Progenitor cell of endocrine pancreas (in vitro differentiated cells): ENCODE data around the gene CPLANE1. TPM values are rescaled to one million over a fixed set of nuclear protein-coding genes. Genes with fewer than 3 reads are reported as not detected.

Experiments used
- DNase-seq: peaks from one replicate; pipeline ENCODE4 v3.0.0; 2021; ENCODE audit warnings: low spot score; ENCODE audit not compliant: unreplicated experiment
- H3K27ac Mint-ChIP-seq: 2 replicates; pipeline ENCODE4 v1.8.0; 2021; ENCODE audit warnings: mild to moderate bottlenecking, moderate library complexity, mixed read lengths
- H3K27me3 Mint-ChIP-seq: 2 replicates; pipeline ENCODE4 v1.8.0; 2021; ENCODE audit warnings: mixed read lengths
- H3K36me3 Mint-ChIP-seq: 2 replicates; pipeline ENCODE4 v1.8.0; 2022; ENCODE audit warnings: mixed read lengths; ENCODE audit not compliant: insufficient read depth
- H3K4me1 Mint-ChIP-seq: 2 replicates; pipeline ENCODE4 v1.8.0; 2021; ENCODE audit warnings: low read depth, mixed read lengths
- H3K4me3 Mint-ChIP-seq: 2 replicates; pipeline ENCODE4 v1.8.0; 2021; ENCODE audit warnings: low read depth, mild to moderate bottlenecking, moderate library complexity, mixed read lengths
- H3K9me3 Mint-ChIP-seq: 2 replicates; pipeline ENCODE4 v1.8.0; 2021; ENCODE audit warnings: low read depth, mixed read lengths
- total RNA-seq: library from RNA; stranded (reverse); gene quantifications from 2 replicates; pipeline ENCODE4 v1.2.1, GENCODE V29; 2021
- TF ChIP-seq, protein P1 (sequence below): fragments of 200-600 bp; sonication (generic); IDR thresholded peaks from one replicate; pipeline ENCODE4 v1.5.0; 2021; ENCODE audit warnings: antibody characterized with exemption, mild to moderate bottlenecking; ENCODE audit not compliant: unreplicated experiment

Gene CPLANE1
- total RNA-seq, 1 donor from 2014 or later, result 29.4 TPM

DNA sequence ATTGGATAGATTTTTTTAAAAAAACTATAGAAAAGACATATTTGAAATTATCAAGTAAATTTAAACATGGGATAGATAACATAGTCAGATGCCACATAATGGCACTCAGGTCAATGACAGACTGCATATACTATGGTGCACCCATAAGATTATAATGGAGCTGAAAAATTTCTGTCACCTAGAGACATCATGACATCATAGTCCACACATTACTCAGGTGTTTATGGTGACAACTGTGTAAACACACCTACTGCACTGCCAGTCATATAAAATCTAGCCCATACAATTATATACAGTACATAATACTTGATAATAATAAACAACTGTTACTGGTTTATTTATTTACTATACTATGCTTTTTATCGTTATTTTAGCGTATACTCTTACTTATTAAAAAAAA lies 58.6 kb downstream of the CPLANE1 start:
- TF ChIP-seq, protein P1, sequence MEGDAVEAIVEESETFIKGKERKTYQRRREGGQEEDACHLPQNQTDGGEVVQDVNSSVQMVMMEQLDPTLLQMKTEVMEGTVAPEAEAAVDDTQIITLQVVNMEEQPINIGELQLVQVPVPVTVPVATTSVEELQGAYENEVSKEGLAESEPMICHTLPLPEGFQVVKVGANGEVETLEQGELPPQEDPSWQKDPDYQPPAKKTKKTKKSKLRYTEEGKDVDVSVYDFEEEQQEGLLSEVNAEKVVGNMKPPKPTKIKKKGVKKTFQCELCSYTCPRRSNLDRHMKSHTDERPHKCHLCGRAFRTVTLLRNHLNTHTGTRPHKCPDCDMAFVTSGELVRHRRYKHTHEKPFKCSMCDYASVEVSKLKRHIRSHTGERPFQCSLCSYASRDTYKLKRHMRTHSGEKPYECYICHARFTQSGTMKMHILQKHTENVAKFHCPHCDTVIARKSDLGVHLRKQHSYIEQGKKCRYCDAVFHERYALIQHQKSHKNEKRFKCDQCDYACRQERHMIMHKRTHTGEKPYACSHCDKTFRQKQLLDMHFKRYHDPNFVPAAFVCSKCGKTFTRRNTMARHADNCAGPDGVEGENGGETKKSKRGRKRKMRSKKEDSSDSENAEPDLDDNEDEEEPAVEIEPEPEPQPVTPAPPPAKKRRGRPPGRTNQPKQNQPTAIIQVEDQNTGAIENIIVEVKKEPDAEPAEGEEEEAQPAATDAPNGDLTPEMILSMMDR, result no peak
- no peak overlapping the region for H3K27ac Mint-ChIP-seq
- H3K9me3 Mint-ChIP-seq, result no peaks in the 10 kb centered on the region
- H3K27me3 Mint-ChIP-seq, result no peaks in the 10 kb centered on the region
- DNase-seq, result no peak
- no peaks in the 10 kb centered on the region for H3K4me1 Mint-ChIP-seq
- peaks cover 6% of the 10 kb centered on the region for H3K36me3 Mint-ChIP-seq
- H3K4me3 Mint-ChIP-seq, result no peak overlapping the region

DNA sequence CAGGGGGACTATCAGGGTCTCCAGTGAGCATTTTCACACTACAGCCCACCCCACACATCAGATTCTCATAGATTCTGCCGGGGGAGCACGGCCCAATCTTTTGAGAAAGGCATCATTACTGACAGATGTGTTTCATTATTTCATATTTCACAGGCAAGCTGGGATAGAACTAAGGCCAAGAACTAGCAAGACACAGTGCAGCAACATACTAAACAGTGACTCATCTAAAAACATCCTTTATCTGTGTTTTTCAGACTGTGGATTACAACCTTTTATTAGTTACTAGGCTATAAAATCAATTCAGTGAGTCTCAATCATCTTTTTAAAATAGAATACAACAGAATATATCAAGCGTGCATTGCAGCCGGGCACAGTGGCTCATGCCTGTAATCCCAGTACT lies 59.8 kb downstream of the CPLANE1 start:
- DNase-seq, result no peak
- no peak overlapping the region for H3K27ac Mint-ChIP-seq
- TF ChIP-seq, protein P1, result no peak

DNA sequence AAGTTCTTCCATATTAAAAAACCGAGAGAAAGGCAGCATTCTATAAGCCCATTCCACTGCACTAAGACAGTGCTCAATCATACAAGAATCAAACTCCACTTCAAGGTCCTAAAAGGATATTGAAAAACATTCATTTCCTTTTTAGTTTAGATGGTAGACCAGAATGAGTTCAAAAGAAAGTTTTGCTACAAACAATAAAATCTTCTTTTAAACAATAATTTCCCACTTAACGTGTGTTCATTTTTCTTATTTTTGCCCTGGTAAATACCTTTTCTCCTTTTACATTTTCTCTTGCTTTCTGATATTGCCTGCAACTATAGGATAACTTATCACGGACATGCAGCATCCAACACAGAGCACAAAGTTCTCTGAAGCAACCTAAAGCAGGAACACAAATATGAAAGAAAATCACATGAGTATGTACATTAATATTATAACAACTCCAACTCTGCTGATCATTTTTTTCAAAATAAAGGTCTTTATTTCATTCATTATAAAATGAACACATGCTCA lies 61.7 kb downstream of the CPLANE1 start:
- Mint-ChIP-seq H3K36me3 (peaks cover 11% of the 10 kb centered on the region), H3K9me3 (no peaks in the 10 kb centered on the region), H3K27ac (no peak overlapping the region), H3K4me1 (no peaks in the 10 kb centered on the region), H3K27me3 (no peaks in the 10 kb centered on the region), H3K4me3 (no peak overlapping the region)
- TF ChIP-seq, protein P1, result no peak
- DNase-seq, result no peak

More for the DNA sequence above, 59.8 kb downstream of the CPLANE1 start:
- Mint-ChIP-seq H3K4me3 (no peak overlapping the region), H3K27me3 (no peaks in the 10 kb centered on the region), H3K4me1 (no peaks in the 10 kb centered on the region), H3K9me3 (no peaks in the 10 kb centered on the region), H3K36me3 (peaks cover 7% of the 10 kb centered on the region)

DNA sequence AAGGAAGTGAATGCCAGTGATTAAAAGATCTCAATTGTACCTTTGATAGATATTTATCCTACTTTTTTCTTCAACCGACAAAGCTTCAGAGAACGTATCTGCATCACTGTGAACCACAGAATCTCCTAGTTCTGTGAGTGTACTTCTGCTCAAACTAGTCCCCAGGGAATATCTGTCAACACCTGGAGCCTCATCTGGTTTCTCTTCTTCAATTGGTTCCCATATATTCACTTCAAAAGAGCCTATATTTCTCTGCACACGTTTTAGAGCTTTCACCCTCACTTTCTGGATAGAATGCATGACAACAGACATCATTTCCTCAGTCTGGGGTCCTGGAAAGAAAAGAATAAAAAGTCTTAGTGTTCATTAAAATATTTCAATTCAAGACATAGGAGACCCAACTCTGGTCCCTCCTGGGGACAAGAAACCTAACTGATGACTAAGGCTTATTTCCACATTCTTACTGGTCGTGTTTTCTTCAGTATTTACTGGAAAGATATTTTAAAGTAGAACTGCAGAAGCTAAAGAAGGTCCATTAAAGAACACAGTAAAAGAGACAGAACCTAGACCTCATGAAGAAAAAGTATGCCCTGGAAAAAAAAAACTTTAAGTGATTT lies 64.3 kb downstream of the CPLANE1 start:
- Mint-ChIP-seq H3K27ac (no peak overlapping the region), H3K4me1 (no peaks in the 10 kb centered on the region), H3K9me3 (no peaks in the 10 kb centered on the region), H3K36me3 (peaks cover 11% of the 10 kb centered on the region), H3K27me3 (no peaks in the 10 kb centered on the region), H3K4me3 (no peak overlapping the region)
- no peak for DNase-seq
- TF ChIP-seq, protein P1, result no peak

DNA sequence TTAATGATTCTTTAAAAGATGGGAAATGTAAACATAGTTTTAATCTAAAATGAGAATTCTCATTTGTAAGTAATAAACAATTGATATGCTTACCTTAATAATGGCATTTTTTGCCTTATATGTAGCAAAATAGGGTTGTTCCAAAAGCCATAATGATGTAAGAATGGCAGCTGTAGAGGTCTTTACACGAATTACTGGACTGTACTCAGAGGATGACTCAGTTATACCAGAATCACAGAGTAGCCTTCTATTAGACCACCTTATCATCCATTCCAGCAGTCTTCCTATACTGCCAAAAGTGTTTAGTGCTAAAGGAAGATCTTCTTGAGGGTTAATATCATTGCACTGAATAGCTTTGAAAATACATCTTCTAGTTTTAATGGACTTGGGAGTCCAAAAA lies 66.5 kb downstream of the CPLANE1 start:
- peaks cover 11% of the 10 kb centered on the region for H3K36me3 Mint-ChIP-seq
- no peaks in the 10 kb centered on the region for H3K27me3 Mint-ChIP-seq
- TF ChIP-seq, protein P1, result no peak
- no peaks in the 10 kb centered on the region for H3K9me3 Mint-ChIP-seq
- H3K4me3 Mint-ChIP-seq, result no peak overlapping the region
- no peak overlapping the region for H3K27ac Mint-ChIP-seq
- DNase-seq, result no peak
- no peaks in the 10 kb centered on the region for H3K4me1 Mint-ChIP-seq
